ENCODE data around the gene ZNF407.
A peak's percentile ranks its signal among the peaks of the same experiment; 100 is the strongest.

Gene ZNF407

GRCh38 chr18:74732380-74732779, 134.7 kb downstream of the ZNF407 start:
- Histone ChIP-seq H3K9me3 (ENCODE audit: control insufficient read depth, insufficient read depth, low read depth, low read length) (no peaks in the 10 kb centered on the region), H3K4me3 (ENCODE audit: low read depth, low read length) (no peak overlapping the region), H3K36me3 (ENCODE audit: control insufficient read depth in 2 of 2, insufficient read depth in 1 of 2, low read length in 2 of 2) (no peaks in the 10 kb centered on the region), H3K27ac (ENCODE audit: extremely low read depth, low read depth, low read length) (no peak overlapping the region), H3K4me1 (ENCODE audit: control insufficient read depth, insufficient read depth, low read length) (no peaks in the 10 kb centered on the region; the same call in 1 of the 2 replicates)
- ChIA-PET POLR2A (no interaction called here), CTCF (interaction anchor here (0.7 kb wide), 1 partner anchor 145 kb away, joined by 3 read pairs; no protein-coding TSS in a partner anchor)
- no peak for TF ChIP-seq ZNF391 (tag by site-specific recombination; IDR thresholded peaks at IDR 0.05; ENCODE audit: borderline replicate concordance, low read depth)
- no peak for TF ChIP-seq FEZF1 (tag by site-specific recombination; IDR thresholded peaks at IDR 0.05)
- TF ChIP-seq ZBTB1 (tag by site-specific recombination; IDR thresholded peaks at IDR 0.05) = no peak
- TF ChIP-seq SP2 (tag by site-specific recombination; IDR thresholded peaks at IDR 0.05) = no peak
- no peak for TF ChIP-seq ZBTB21 (tag by site-specific recombination; IDR thresholded peaks at IDR 0.05)
- TF ChIP-seq ZNF133 (tag by site-specific recombination; IDR thresholded peaks at IDR 0.05) = no peak
- no peak for TF ChIP-seq ZNF311 (tag by site-specific recombination; IDR thresholded peaks at IDR 0.05; ENCODE audit: borderline replicate concordance)
- no peak for TF ChIP-seq ZNF423 (tag by site-specific recombination; IDR thresholded peaks at IDR 0.05)
- TF ChIP-seq ZNF148 (tag by site-specific recombination; IDR thresholded peaks at IDR 0.05; ENCODE audit: borderline replicate concordance) = no peak
- no peak for TF ChIP-seq ZNF521 (tag by site-specific recombination; IDR thresholded peaks at IDR 0.05)
- TF ChIP-seq ZNF837 (tag by site-specific recombination; IDR thresholded peaks at IDR 0.05) = no peak
- TF ChIP-seq TSHZ1 (tag by site-specific recombination; IDR thresholded peaks at IDR 0.05; ENCODE audit: borderline replicate concordance) = no peak
- no peak for TF ChIP-seq ZNF623 (tag by site-specific recombination; IDR thresholded peaks at IDR 0.05)
- no peak for TF ChIP-seq SCRT2 (tag by site-specific recombination; IDR thresholded peaks at IDR 0.05)
- TF ChIP-seq KLF1 (tag by site-specific recombination; IDR thresholded peaks at IDR 0.05) = no peak
- TF ChIP-seq REPIN1 (tag by site-specific recombination; IDR thresholded peaks at IDR 0.05; ENCODE audit: low read depth) = no peak
- no peak for TF ChIP-seq ZNF548 (tag by site-specific recombination; IDR thresholded peaks at IDR 0.05)
- TF ChIP-seq ZBTB10 (tag by site-specific recombination; IDR thresholded peaks at IDR 0.05) = no peak

GRCh38 chr18:74733598-74733997, 135.9 kb downstream of the ZNF407 start:
- H3K4me1 ChIP-seq (ENCODE audit: control insufficient read depth, insufficient read depth, low read length) = no peaks in the 10 kb centered on the region; the same call in 1 of the 2 replicates
- no peaks in the 10 kb centered on the region for H3K9me3 ChIP-seq (ENCODE audit: control insufficient read depth, insufficient read depth, low read depth, low read length)
- H3K4me3 ChIP-seq (ENCODE audit: low read depth, low read length) = no peak overlapping the region
- no peaks in the 10 kb centered on the region for H3K36me3 ChIP-seq (ENCODE audit: control insufficient read depth in 2 of 2, insufficient read depth in 1 of 2, low read length in 2 of 2)
- ChIA-PET POLR2A (no interaction called here), CTCF (no interaction called here)
- TF ChIP-seq ZNF776 (tag by site-specific recombination; IDR thresholded peaks at IDR 0.05; ENCODE audit: borderline replicate concordance) = no peak
- TF ChIP-seq ZNF544 (tag by site-specific recombination; IDR thresholded peaks at IDR 0.05) = no peak
- TF ChIP-seq FEZF1 (tag by site-specific recombination; IDR thresholded peaks at IDR 0.05) = peak; percentile 27; the same call in 1 of the 2 replicates
- TF ChIP-seq ZNF354C (tag by site-specific recombination; IDR thresholded peaks at IDR 0.05; ENCODE audit: borderline replicate concordance, low read depth) = no peak
- H3K27ac ChIP-seq (ENCODE audit: extremely low read depth, low read depth, low read length) = no peak overlapping the region

Measured in HEK293 (cell line).